ENCODE data around the gene LRP1B.

The LRP1B gene

GRCh38 chr2:141871913-141872634 lies 258.7 kb downstream of the LRP1B start:
- no peaks in the 10 kb centered on the region for H3K79me2 ChIP-seq (ENCODE audit: control insufficient read depth, low read length)
- H3F3A ChIP-seq (ENCODE audit: control insufficient read depth, insufficient read depth): no peaks in the 10 kb centered on the region
- H3K27me3 ChIP-seq (ENCODE audit: control insufficient read depth, low read length): no peaks in the 10 kb centered on the region
- H3K9me2 ChIP-seq (replicated peaks; ENCODE audit: control insufficient read depth, low read length): no peaks in the 10 kb centered on the region; the same call in 1 of the 2 replicates
- H3K36me3 ChIP-seq (ENCODE audit: control insufficient read depth, low read length): no peaks in the 10 kb centered on the region
- H4K20me1 ChIP-seq (ENCODE audit: control insufficient read depth, insufficient read depth, low read depth, low read length): no peaks in the 10 kb centered on the region
- no peak overlapping the region for H3K4me3 ChIP-seq (ENCODE audit: low read length)
- no peak overlapping the region for H3K4me2 ChIP-seq (ENCODE audit: low read length)
- no peaks in the 10 kb centered on the region for H3K9me3 ChIP-seq (ENCODE audit: control insufficient read depth, insufficient read depth, low read length)
- no peaks in the 10 kb centered on the region for H3K4me1 ChIP-seq (ENCODE audit: control insufficient read depth, low read length)
- TF ChIP-seq CTCF (IDR thresholded peaks at IDR 0.05; ENCODE audit: low read depth, low read length, poor library complexity, severe bottlenecking): no peak
- TF ChIP-seq EZH2phosphoT487 (IDR thresholded peaks at IDR 0.05; ENCODE audit: borderline replicate concordance, low read length): no peak
- no peak overlapping the region for H3K27ac ChIP-seq (ENCODE audit: low read depth, low read length)

- no peaks in the 10 kb centered on the region for H3K9me2 ChIP-seq (replicated peaks; ENCODE audit: control insufficient read depth, low read length)
- H3K4me2 ChIP-seq (ENCODE audit: low read length): no peak overlapping the region
- no peaks in the 10 kb centered on the region for H3K79me2 ChIP-seq (ENCODE audit: control insufficient read depth, low read length)
- H4K20me1 ChIP-seq (ENCODE audit: control insufficient read depth, insufficient read depth, low read depth, low read length): no peaks in the 10 kb centered on the region
- no peak overlapping the region for H3K27ac ChIP-seq (ENCODE audit: low read depth, low read length)
- H3F3A ChIP-seq (ENCODE audit: control insufficient read depth, insufficient read depth): no peaks in the 10 kb centered on the region
- H3K36me3 ChIP-seq (ENCODE audit: control insufficient read depth, low read length): no peaks in the 10 kb centered on the region
- no peak overlapping the region for H3K4me3 ChIP-seq (ENCODE audit: low read length)
- no peaks in the 10 kb centered on the region for H3K27me3 ChIP-seq (ENCODE audit: control insufficient read depth, low read length)
- H3K4me1 ChIP-seq (ENCODE audit: control insufficient read depth, low read length): no peaks in the 10 kb centered on the region
- no peaks in the 10 kb centered on the region for H3K9me3 ChIP-seq (ENCODE audit: control insufficient read depth, insufficient read depth, low read length)
- TF ChIP-seq EZH2phosphoT487 (IDR thresholded peaks at IDR 0.05; ENCODE audit: borderline replicate concordance, low read length) (no peak), CTCF (IDR thresholded peaks at IDR 0.05; ENCODE audit: low read depth, low read length, poor library complexity, severe bottlenecking) (no peak)
These were observed 261.2 kb downstream of the LRP1B start for GRCh38 chr2:141869572-141869971.

GRCh38 chr2:141863964-141864363 lies 266.9 kb downstream of the LRP1B start:
- Histone ChIP-seq H3K36me3 (ENCODE audit: control insufficient read depth, low read length) (no peaks in the 10 kb centered on the region), H3F3A (ENCODE audit: control insufficient read depth, insufficient read depth) (no peaks in the 10 kb centered on the region), H3K4me2 (ENCODE audit: low read length) (no peak overlapping the region), H3K4me1 (ENCODE audit: control insufficient read depth, low read length) (no peaks in the 10 kb centered on the region), H3K4me3 (ENCODE audit: low read length) (no peak overlapping the region), H3K79me2 (ENCODE audit: control insufficient read depth, low read length) (no peaks in the 10 kb centered on the region), H3K27ac (ENCODE audit: low read depth, low read length) (no peak overlapping the region), H3K27me3 (ENCODE audit: control insufficient read depth, low read length) (no peaks in the 10 kb centered on the region), H3K9me2 (replicated peaks; ENCODE audit: control insufficient read depth, low read length) (no peaks in the 10 kb centered on the region), H3K9me3 (ENCODE audit: control insufficient read depth, insufficient read depth, low read length) (no peaks in the 10 kb centered on the region), H4K20me1 (ENCODE audit: control insufficient read depth, insufficient read depth, low read depth, low read length) (no peaks in the 10 kb centered on the region)
- TF ChIP-seq EZH2phosphoT487 (IDR thresholded peaks at IDR 0.05; ENCODE audit: borderline replicate concordance, low read length): no peak
- TF ChIP-seq CTCF (IDR thresholded peaks at IDR 0.05; ENCODE audit: low read depth, low read length, poor library complexity, severe bottlenecking): no peak
